Activated CD4-positive, alpha-beta T cell treated with anti-CD3 and anti-CD28 coated beads for 1 hour (primary cell): ENCODE measurements around the gene CCDC9B.

ENCODE experiments used
- DNase-seq: peaks from one replicate; pipeline ENCODE4 v3.0.0-alpha.2; 2020

CCDC9B gene

DNA sequence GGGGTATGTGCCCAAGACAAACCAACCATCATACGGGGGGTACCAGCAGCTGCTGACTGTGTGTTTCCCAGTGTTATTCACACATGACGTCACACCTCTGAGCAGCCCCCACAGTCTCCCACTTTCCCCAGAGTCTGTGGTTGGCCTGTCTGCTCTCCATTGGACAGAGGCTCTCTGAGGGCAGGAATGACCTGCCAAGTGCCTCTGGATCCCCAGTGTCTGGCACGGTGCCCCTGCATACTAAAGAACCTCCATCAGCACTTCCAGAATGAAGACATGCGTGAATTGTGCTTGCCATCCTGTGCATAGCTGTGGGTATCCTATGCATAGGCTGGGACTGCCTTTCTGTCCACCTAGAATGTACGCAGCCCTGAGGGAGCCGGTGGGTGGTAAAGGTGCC is 3.5 kb upstream of the CCDC9B start:
- DNase-seq, result no peak

DNA sequence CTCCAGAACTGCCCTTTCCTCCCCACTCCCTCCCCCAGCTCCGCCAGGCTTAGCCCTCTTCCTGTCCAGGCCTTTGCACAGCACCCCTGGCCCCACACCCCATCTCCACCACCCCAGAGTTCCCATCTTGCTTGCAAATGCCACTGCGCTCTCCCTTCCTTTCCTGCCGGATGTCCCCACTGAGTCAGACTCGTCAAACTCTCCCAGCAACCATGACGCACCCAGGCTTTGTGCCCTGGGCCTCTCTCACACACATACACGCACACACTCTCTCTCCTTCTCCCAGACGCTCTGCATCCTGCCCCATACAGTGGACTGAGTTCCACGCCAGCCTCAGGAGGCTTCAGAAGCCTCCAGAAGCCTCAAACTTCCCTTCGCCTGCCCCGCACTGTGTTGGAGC is 2.8 kb upstream of the CCDC9B start:
- no peak for DNase-seq

DNA sequence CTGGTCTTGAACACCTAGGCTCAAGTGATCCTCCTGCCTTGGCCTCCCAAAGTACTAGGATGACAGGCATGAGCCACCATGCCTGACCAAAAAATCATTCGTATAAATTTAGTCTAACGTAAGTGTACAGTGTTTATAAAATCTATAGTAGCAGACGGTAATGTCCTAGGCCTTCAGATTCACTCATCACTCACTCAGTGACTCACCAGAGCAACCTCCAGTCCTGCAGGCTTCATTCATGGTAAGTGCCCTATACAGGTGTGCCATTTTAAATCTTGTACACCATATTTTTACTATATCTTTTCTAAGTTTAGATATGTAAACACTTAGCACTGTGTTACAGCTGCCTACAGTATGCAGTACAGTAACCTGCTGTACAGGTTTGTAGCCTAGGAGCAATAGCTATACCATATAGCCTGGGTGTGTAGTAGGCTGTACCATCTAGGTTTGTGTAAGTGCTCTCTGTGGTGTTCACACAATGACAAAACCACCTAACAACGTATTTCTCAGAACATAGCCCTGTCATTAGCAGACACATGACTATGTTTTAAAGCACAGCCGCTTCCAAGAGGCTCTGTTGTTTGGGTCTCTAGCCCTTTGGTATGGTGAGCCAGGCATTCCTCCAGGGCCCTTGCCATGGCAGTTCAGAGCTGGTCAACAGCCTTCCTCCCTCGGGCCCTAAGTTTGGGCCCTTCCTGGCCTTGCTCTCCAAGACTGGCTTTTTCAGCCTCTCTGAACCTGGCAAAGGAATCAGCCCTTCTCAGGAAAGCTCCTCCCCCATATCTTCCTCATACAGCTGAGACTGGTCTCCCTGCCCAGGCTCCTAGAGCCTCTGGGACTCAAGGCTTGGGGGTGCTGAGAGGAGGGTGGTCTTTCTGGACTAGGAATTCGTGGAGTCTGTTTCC is 1.9 kb upstream of the CCDC9B start:
- no peak for DNase-seq

DNA sequence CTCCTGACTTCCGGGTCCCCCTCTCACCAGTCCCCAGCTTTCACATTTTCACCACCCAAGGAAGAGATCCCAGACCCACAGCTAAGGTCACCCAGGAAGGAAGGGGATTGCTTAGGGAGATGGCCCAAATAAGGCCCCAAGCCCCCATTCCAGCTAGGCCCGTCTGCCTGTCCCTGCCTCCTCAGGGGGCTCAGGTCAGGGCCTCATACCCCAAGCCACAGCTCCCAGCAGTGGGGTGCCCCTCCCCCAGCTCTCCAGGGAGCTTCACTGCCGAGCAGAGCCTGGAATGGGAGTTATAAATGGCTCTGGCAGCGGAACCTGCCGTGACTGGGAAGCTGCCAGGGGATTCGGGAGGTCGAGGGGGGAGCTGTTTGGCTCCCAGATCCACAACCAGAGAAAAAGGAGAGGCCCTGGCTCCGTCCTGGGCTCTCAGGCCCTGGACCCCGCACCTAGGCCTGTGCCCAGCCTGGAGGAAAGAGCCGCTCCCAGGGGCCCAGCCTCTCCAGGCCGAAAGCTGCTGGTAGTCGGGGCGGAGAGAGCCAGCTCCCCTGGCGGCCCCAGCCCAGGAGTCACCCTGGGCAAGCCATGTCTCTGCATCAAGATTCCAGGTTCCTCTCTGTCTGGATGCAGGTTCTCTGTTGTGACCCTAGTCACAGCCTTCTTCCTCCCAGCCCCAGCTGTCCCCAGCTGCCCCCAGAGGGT is 550 bp downstream of the CCDC9B start:
- DNase-seq, result no peak

DNA sequence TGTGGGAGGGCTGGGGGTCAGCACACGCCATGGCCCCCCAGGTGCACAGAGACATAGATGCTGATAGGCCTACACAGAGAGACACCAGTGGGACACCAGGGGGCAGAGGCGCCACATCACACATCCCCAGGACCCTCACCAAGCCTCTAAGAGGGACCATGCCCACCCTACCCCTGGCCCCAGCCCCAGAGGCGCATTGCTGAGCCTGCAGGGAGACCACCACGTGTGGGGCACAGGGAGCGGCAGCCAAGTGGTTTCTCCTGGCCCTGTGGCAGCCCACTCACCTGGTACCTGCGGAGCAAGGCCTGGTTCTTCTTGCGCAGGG is 1.2 kb downstream of the CCDC9B start:
- no peak for DNase-seq

DNA sequence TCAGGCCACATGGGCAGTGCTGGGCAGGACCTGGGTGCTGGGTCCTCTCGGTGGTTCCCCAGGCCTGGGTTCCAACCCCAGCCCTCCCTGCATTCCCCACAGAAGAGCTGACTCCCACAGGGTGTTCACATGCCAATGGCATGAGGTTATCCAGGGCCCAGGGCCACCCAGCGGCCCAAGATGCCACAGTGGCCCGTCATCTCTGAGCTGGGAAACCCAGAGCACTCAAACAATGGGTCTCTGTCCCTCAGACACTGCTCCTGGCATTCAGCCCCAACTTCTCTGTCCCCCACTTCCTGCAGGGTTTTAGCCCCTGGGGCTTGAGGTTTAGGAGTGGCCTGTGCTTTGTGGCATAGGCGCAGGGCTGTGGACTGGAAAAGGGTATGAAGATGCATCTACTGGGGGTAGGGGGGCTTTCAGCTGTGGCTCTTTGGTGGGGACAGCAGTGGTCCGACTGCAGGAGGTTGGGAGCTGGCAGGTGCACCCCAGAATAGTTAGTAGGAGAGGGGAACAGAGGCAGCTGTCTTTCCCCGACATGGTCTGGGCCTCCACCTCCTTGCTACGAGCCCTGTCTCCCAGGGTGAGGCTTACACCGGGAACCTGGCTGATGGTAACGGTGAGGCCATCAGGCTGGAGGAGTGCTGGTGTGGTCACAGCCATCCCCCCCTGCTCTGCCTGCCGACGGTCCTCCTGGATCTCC is 1.7 kb downstream of the CCDC9B start:
- DNase-seq, result no peak

DNA sequence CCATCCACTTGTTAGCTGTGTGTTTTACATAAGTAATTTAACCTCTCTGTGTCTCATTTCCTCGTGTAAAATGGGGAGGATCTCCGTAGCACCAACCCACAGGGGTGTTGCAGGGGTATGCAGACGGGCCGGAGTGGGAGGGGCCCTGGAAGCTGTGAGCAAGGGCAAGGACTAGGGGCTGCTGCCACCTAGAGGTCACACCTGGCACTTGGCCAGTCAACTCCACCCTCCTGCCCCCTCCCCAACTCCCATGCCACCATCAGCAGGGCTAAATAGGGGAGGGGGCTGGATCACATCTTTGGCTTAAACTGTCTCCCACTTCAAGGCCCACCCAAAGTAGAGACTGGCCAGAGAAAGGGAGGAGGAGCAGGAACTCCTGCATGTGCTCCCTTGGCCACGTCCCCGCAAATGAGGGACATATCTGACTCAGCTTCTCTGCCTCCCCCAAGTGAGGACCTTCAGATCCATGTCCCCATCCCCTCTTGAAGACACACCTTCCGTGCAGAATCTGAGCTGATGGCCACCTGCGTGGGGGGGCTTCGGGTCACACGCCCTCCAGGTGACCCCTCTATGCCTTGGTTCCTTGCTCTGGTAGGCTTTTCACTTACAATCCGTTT is 2.6 kb downstream of the CCDC9B start:
- DNase-seq, result peak; percentile 70

DNA sequence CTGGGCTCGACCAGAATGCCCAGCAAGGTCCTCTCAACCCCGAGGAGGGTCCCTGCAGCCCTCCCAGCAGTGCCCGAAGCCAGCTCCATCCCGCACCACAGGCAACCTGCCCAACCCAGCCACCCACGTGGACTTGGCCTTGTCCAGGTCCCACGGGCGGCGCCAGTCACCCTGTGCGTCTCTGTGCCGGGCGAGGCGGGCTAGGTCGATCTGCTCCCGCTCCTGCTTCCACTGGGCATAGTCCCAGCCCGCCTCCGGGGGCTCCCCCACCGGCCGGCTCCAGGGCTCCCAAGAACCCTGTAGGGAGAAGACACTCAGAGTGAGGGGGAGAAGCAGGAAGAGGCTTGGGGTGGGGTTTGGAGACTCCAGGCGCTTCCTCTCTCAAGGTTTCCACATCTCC is 3.1 kb downstream of the CCDC9B start:
- DNase-seq, result no peak

DNA sequence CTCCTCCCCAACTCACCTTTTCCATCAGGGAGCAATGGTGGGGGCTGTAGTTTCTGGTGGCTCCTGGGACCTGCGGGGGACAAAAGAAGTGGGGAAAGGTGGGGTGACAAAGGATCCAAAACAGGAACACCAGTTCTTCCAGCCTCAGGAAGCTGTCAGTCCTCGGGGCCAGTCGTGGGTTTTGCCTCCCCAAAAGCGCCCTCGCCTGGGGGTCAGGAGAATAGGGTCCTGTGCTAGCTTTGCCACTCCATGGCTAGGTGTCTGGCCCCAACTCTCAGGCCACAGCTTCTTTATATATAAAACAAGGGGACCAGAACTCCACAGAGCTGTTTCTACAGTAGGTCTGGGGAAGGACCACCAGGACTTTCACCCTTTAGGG is 4.0 kb downstream of the CCDC9B start:
- no peak for DNase-seq

DNA sequence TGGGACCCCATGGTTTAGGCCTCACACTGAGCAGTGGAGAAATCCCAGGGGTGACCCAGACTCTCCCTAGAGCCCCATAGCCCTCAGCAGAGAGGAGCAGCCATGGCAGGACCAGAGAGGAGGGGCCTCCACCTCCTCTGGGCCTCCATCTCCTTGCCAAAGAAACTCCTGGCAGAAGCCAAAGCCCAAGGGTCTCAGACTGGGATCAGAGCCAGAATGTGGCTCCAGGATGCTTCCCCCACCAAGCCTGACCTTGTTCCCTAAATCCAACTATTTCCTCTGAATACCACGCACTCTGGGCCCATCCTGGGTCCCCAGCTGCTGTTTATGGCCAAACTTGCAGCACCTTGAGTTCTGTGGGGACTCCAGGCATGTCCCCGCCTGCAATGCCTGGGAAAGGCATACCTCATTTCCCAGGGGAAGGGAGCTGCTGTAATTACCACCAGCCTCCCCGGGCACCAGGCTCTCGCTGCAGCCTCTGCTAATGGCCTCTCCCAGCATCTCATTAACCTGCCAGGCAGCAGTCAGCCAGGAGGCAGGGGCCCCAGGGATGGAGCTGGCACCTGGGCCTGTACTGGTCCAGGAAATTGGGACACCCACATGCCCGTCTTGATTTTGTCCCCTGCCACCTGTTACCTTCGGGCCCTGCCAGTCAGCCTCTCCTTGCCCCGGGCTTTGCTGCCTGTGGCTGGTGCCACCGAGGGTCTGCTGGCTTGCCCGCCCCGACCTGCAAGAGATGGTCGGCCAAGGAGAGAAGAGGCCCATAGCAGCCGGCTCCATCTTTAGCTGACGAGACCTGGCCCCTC is 4.6 kb downstream of the CCDC9B start:
- DNase-seq, result no peak

DNA sequence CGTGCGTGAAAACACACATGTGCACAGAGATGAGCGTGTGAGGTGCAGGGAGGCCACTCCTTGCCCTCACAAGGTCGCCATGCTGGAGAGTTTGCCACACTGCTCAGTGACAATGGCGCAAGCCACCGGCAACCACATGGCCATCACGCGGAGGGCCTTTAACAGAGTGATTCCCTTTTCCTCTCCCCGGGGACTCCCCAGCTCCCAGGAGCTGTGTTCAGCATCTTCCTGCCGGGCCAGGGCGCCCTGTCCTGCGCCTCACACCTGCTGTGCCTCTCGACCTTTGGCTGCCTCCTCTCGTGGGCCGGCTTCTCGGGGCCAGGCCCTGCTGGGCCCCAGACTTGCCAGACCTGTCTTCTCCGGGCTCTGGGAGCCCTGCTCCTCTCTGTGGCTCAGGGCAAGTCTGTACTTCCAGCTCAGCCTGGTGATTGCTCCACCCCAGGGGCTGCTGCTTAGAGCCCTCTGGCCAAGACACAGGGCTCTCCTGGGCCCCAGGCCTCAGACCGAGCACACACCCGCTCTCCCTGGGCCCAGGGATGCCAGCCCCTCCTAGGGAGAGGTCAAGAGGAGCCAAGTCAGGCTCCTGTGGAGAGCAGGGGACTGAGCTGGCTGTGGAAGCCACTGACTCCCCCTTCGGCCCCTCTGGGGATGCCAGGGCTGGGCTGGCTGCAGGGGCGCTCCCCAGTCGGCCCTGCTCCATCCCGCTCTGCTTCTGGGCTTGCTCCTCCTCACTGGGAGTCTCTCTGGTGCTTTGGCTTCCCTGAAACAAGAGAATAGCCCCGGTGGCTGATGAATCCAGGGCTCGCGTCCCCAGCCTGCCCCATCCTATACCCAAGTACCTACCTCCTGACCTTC is 5.6 kb downstream of the CCDC9B start:
- no peak for DNase-seq

DNA sequence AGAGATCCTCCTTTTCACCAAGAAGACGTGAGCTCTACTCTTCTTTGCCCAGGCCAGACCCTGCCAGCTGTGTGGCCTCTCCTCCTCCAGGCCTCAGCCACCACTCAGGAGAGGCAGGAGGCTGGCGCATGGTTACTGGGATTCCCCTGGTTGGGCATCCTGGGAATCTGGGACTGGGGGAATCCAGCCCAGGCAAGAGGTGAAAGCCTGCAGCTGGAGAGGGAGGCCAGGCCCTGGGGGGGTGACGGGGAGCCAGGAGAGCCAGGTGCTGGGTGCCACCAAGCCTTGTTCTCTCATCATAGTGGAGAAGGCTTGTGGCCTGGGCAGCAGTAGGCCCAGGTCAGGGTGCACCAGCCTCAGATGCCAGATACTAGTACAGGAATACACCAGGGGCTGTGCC is 6.2 kb downstream of the CCDC9B start:
- no peak for DNase-seq

DNA sequence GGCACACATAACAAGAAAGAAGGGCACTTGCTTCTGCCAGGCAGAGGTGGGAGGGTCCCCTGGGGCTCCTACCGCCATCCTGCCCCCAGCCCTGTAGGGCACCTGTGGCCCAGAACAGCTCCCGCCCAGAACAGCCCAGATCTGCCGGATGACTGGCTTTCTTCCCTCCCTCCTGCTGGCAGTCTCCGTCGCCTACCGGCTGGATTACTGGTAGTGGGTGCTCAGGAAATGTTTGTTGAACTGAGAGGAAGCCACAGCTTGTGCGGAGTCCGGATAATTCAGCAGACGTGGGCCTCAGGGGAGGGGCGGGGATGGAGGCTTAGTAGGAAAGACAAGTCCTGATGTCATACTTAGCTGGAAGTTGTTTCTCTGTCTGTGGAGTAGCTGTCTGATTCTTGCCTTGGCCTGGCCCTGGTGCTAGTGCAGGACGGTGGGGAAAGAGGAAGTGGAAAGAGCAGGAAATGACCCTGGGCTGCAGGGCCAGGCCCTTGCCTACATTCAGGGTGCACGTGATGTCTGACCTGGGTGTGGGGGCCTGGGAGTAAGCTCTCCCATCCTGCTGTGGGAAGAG is 6.7 kb downstream of the CCDC9B start:
- DNase-seq, result no peak

DNA sequence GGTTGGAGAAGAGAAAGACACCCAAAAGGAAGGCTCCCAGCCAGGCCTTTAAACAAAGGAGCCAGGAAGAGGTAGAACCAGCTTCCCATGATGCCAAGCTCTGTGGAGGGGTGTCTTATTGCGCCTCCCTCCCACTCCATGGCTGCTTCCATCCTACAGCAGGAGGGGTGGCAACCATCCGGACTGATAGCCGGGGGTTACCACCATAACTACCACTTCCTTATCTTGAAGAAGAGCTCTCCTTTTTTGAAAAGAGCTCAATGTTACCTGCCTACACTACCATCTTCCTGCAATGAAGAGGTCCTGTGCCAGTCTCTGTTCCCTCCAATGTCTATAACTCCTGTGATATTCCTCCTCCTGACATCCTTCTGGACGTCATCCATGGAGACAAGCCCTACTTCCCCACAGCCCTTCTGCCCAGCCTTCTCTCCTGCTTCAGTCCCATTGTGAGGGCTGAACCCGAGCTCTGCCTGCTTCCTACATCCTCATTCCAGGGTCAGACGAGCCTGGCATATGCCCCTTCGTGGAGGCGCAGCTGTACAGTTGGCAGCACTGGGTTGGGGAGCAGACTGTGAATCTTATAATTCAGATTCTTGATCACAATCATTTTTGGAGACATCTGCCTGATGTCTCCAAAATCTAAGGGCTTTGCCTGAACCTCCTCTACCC is 8.5 kb downstream of the CCDC9B start:
- DNase-seq, result no peak

DNA sequence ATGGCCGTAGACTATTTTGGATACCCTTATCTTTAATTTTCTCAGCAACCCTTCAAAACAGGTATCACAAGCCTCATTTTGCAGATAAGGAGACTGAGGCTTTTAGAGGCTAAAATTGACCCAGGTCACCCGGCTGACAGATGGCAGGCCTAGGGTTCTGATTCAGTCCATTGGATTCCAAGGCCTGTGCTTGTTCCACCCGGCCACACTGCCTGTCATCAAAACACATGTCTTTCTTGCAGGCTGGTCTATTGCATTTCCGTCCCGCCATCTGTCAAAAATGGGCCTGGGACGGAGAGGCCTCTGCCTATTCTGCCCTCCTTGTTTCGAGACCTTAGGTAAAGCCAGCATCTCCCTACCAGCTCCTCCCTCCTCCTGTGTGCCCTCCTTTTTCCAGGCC is 9.1 kb downstream of the CCDC9B start:
- DNase-seq, result no peak

DNA sequence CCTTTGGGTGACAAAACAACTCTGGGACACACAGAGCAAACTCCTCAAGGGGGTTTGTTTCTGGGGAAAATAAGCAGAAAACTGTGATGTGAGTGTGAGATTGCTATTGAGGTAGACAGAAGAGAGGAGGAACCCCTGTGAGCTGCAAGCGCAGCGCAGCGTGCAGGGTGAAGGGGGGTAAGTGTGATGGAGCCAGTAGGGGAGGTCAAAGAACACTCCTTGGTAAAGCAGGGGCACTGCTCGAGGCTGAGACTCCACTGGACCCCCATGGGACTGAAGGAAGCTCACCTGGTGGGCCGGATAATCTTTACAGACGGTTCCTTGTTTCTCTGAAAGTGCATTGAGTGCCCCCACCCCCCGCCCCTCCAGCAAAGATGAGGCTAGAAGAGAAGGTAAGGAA is 9.7 kb downstream of the CCDC9B start:
- no peak for DNase-seq

DNA sequence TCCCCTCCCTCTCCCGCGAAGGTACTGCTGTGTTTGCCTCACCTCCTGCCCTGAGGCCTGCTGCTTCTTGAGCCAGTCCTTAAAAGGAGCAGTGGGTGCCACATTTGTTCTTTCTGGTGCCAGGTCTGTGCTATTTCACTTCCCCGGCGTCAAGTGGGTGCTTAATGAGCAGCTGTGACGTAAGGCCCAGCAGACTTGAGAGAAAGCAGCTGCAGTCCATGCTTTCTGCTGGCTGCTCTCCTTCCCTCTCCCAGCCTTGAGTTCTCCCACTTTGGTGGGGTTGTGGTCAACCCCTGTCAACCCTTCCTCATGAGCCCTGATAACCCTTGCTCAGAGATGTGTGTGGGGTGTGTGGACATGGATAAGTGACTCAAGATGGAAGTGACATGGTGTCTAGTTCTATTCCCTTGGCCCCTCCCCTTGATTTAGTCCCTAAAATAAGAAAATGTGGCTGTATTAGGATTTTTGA is 10.3 kb downstream of the CCDC9B start:
- no peak for DNase-seq

DNA sequence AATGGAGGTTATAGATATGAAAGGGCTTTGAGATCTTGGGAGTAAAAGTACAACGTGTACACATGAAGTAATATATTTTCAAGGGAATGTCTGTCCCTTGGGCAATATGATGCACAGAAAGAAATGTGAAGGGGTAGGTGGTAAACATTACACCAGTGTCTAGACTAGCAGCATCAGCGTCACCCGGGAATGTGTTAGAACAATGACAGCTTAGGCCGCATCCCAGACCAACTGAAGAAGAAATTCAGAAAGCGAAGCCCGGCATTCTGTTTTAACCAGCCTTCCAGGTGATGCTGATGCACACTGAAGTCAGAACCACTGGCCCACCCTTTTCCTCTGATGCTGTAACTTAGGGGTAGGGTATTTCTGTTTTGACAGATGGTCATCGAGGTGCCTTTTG is 10.9 kb downstream of the CCDC9B start:
- no peak for DNase-seq

DNA sequence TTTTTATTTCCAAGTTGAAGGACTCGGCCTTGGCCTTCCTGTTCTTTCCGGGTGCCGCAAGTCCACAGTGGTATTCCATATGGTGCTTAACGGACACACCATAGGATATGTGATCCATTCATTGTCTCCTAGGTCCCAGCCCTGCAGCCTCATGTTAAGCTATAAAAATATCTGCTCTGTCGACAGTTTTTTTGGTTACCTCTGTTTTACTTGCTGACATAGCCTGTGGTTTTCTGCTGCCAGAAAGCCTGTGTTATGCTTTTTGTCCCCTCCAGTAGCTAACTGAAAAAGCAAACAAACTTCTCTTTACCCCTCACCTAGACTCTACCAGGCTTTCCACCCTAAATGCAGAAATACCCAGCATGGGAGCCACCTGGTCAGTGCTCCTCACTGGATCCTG is 12.0 kb downstream of the CCDC9B start:
- DNase-seq, result no peak

DNA sequence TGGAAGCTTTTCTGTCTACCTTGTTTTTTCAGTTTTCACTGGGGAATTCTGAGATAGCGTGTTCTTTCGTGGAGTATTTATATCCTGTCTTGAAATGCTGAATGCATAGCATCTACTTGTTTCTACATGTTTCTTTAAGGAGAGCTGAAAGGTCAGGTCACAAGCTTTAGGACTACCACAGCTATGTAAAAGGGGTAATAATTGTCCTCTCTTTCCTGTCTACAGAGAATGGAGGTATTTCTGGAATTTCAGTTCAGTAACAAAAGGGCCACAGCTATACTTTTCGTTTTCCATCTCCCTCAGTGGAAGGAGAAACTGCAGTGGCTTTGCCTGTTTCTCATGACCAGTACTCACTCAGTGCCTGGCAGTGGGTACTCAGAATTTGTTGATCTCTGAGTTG is 12.6 kb downstream of the CCDC9B start:
- DNase-seq, result no peak

DNA sequence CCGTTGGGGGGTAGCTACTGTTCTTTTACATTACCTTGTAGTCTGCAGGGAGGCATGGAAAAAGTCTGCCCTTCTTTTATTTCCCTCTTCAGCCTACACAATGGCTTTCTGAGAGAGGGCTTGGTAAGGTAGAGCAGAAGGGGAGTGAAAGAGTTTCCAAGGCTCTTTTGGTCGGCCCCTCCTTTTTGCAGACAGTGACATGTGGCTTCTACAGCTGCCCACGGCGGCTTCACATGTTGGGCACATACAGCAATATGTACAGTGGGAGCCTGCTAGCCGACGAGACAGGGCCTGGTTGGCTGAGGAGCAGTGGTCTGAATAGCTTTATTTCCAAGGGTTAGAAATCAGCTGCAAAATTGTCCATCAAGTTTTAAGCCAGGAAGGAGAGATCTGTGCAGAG is 13.3 kb downstream of the CCDC9B start:
- DNase-seq, result no peak
